ENCODE results near the gene DCC.

GRCh38 chr18:52971097-52971496 is 631.1 kb downstream of the DCC start:
- TF ChIP-seq, protein P1, sequence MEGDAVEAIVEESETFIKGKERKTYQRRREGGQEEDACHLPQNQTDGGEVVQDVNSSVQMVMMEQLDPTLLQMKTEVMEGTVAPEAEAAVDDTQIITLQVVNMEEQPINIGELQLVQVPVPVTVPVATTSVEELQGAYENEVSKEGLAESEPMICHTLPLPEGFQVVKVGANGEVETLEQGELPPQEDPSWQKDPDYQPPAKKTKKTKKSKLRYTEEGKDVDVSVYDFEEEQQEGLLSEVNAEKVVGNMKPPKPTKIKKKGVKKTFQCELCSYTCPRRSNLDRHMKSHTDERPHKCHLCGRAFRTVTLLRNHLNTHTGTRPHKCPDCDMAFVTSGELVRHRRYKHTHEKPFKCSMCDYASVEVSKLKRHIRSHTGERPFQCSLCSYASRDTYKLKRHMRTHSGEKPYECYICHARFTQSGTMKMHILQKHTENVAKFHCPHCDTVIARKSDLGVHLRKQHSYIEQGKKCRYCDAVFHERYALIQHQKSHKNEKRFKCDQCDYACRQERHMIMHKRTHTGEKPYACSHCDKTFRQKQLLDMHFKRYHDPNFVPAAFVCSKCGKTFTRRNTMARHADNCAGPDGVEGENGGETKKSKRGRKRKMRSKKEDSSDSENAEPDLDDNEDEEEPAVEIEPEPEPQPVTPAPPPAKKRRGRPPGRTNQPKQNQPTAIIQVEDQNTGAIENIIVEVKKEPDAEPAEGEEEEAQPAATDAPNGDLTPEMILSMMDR (IDR thresholded peaks at IDR 0.05) = no peak
- TF ChIP-seq JUND (IDR thresholded peaks at IDR 0.05) (no peak), POLR2AphosphoS5 (IDR thresholded peaks at IDR 0.05; ENCODE audit: low read depth, low read length) (no peak), MEF2A (IDR thresholded peaks at IDR 0.05; ENCODE audit: borderline replicate concordance, low read depth) (no peak), FOXM1 (IDR thresholded peaks at IDR 0.05; ENCODE audit: low read depth) (no peak), EP300 (IDR thresholded peaks at IDR 0.05; ENCODE audit: borderline replicate concordance in 1 of 2, low read depth in 1 of 2, low read length in 1 of 2) (no peak)
